Stomach smooth muscle (tissue), 2 donors: ENCODE data around the gene KCNQ2.
"Not testable (repeated sequence)": the region's sequence is repeated elsewhere in the genome, so short reads cannot be mapped to it uniquely, and the experiment has no call there.

ENCODE experiments used
- H3K27ac ChIP-seq: one replicate; pipeline ENCODE4 v1.7.0; 2013; ENCODE audit warnings: mild to moderate bottlenecking, low read length, inconsistent platforms
- H3K27me3 ChIP-seq, 2 donors: one replicate each; pipeline ENCODE4 v1.7.0; 2013; ENCODE audit warnings: low read length in 2 of 2; ENCODE audit not compliant: insufficient read depth in 2 of 2, control insufficient read depth in 1 of 2
- H3K36me3 ChIP-seq, 2 donors: one replicate each; pipeline ENCODE4 v1.7.0; 2013; ENCODE audit warnings: low read length in 2 of 2; ENCODE audit not compliant: control insufficient read depth in 2 of 2, insufficient read depth in 2 of 2
- H3K4me1 ChIP-seq: one replicate; pipeline ENCODE4 v1.7.0; 2013; ENCODE audit warnings: low read length; ENCODE audit not compliant: control insufficient read depth, insufficient read depth
- H3K4me3 ChIP-seq, 2 donors: one replicate each; pipeline ENCODE4 v1.7.0; 2013; ENCODE audit warnings: low read length in 2 of 2
- H3K9ac ChIP-seq, 2 donors: one replicate each; pipeline ENCODE4 v1.7.0; 2013; ENCODE audit warnings: low read length in 2 of 2, mild to moderate bottlenecking in 1 of 2
- H3K9me3 ChIP-seq, 2 donors: one replicate each; pipeline ENCODE4 v1.7.0; 2013; ENCODE audit warnings: low read length in 2 of 2; ENCODE audit not compliant: control insufficient read depth in 2 of 2
- donor health status: healthy.
- donor health status: Pancreatic carcinoma.

KCNQ2 gene

DNA sequence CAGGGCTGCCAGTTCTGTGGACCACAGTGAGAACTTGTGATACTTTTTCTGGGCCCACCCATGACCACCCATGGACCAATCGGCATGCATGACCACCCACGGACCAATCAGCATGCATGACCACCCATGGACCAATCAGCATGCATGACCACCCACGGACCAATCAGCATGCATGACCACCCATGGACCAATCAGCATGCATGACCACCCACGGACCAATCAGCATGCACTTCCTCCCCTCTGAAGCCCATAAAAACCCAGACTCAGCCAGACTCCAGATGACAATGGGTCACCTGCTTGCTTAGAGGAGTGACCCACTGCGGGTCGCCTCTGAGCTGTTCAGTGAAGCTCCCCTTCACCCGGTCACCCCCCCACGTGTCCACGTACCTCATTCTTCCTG lies 92.6 kb downstream of the KCNQ2 start:
- H3K9me3 ChIP-seq, H3K4me3 ChIP-seq, H3K4me1 ChIP-seq, H3K36me3 ChIP-seq, H3K27ac ChIP-seq, H3K9ac ChIP-seq: not testable (repeated sequence)
- H3K27me3 ChIP-seq = peaks cover 43 to 45% of the 10 kb centered on the region in 2 donors

DNA sequence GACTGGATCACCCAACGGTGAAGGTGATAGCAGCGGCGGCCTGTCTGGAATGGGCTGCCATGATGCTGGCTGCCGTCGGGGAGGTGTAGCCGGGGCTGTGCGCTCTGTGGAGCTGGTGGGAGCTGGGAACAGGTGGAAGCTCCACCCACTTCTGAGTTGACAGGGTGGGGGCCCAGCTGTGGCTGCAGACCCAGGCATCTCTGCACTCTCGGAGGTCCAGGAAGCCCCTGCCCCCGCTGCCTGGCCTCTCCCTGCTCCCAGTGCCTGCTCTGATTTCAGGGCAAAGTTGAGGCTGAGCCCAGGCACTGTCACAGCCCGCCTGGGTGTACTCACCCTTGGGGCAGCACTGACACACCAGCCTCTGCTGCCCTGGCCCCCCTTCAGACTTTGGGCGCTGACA lies 93.2 kb downstream of the KCNQ2 start:
- Histone ChIP-seq H3K9me3 (no peaks in the 10 kb centered on the region), H3K9ac (no peak overlapping the region), H3K36me3 (no peaks in the 10 kb centered on the region), H3K4me1 (peaks cover 2% of the 10 kb centered on the region), H3K27me3 (peaks cover 48 to 49% of the 10 kb centered on the region in 2 donors), H3K4me3 (no peak overlapping the region), H3K27ac (no peak overlapping the region)

- Histone ChIP-seq H3K27me3 (peaks cover 50 to 51% of the 10 kb centered on the region in 2 donors), H3K27ac (no peak overlapping the region), H3K9me3 (no peaks in the 10 kb centered on the region), H3K9ac (no peak overlapping the region), H3K4me1 (peaks cover 2% of the 10 kb centered on the region), H3K4me3 (no peak overlapping the region), H3K36me3 (no peaks in the 10 kb centered on the region)
These were observed 93.8 kb downstream of the KCNQ2 start for GRCh38 chr20:63378626-63379025.

DNA sequence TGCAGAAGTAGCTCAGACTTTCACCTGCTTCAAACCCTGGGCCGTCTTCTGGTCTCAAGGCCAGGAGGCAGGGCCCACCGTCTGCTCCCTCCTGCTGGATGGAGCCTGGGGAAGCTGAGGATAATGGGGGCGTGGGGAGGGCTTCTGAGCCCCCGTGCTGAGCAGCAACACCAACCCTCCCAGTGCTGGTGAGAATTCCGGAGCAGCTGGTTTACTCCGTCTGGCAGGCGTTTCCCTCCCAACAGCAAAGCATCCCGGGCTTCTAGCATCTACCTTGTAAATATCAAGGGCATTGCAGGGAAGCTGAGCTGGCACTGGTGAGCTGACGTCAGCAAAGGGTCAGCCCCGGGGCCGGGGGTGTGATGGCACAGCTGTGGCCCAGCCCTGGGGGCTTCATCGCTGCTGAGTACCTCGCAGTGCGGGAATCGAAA lies 94.5 kb downstream of the KCNQ2 start:
- Histone ChIP-seq H3K9ac (no peak overlapping the region), H3K27me3 (peaks cover 51 to 57% of the 10 kb centered on the region in 2 donors), H3K27ac (no peak overlapping the region), H3K9me3 (no peaks in the 10 kb centered on the region), H3K36me3 (no peaks in the 10 kb centered on the region), H3K4me1 (peaks cover 2% of the 10 kb centered on the region), H3K4me3 (no peak overlapping the region)

DNA sequence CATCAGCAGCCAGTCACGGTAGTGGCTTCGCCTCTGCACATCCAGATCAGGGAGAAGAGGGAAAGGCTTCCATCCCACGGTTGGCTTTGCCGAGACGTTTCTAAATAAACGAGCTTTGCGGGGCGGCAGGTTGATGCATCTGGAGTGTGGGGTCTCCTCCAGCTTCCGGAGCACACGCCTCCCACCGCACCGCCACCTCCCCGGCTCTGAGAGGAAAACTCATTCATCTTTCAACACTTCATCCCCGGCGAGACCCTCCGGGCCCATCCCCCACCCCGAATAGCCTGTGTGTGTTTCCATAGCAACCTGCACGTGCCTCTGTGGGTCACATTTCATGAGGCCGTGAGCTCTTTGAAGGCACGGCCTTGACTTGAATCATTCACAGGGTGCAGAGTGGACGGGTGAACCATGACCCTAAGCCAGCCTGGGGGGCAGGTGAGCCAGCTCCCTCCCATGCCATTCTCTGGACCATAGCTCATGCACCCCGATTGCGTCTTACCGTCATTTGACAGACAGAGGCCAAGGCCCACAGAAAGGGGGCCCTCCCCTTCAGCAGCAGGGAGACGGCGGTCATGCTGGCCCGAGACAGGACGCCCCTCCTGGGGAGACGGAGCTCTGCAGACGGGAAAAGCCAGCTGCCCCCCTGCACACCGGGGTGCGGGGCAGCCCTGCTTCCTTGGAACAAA lies 95.1 kb downstream of the KCNQ2 start:
- Histone ChIP-seq H3K4me1 (peaks cover 2% of the 10 kb centered on the region), H3K9ac (no peak overlapping the region), H3K27ac (no peak overlapping the region)

DNA sequence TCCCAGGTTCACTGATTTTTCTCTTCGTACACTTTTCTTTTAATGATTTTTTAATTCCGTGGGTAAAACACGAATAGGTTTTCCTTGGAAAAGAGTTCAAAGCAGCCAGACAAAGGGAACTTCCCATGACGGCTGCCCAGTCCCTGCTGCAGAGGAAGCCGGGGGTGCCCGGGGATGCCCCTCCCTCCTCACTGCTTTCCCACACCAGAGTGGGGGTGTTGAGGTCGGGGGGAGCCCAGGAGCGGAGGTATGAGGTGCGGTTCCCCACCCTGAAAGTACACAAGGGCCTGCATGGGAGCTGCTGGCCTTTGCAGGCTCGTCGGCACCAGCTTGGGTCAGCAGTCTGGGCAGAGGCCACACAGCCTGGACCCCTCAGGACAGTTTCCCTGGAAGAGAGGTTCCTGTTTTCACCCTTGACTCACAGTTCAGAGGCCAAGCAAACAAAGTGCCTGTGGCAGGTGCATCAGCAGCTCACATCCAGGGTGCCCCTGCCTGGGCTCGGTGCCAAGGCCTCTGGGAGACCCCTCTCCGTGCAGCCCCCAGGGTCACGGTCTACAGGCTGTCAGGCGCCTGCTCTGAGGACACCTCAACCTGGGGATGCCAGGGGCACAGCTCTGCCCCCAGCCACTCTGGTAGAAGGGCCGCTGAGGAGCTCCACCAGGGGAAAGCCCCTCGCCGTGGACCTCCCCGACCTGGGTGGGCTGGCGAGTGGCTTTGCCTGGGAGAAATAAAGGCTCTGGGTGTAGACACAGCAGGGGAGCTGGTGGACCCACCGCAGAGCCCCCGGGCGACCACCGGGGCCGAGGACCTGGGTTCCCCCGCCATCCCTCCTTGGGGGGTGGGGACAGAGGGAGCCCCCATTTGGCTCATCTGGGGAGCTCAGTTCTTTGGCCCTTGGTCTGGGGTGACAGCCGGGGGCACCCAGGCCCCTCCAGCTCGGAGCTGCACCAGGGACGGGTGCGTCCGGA lies 95.9 kb downstream of the KCNQ2 start:
- Histone ChIP-seq H3K27me3 (peaks cover 52 to 55% of the 10 kb centered on the region in 2 donors), H3K9me3 (no peaks in the 10 kb centered on the region), H3K27ac (no peak overlapping the region), H3K36me3 (no peaks in the 10 kb centered on the region), H3K4me1 (no peaks in the 10 kb centered on the region), H3K4me3 (no peak overlapping the region), H3K9ac (no peak overlapping the region)

More for the DNA sequence above, 95.1 kb downstream of the KCNQ2 start:
- Histone ChIP-seq H3K9me3 (no peaks in the 10 kb centered on the region), H3K27me3 (peaks cover 51 to 59% of the 10 kb centered on the region in 2 donors), H3K36me3 (no peaks in the 10 kb centered on the region), H3K4me3 (no peak overlapping the region)

DNA sequence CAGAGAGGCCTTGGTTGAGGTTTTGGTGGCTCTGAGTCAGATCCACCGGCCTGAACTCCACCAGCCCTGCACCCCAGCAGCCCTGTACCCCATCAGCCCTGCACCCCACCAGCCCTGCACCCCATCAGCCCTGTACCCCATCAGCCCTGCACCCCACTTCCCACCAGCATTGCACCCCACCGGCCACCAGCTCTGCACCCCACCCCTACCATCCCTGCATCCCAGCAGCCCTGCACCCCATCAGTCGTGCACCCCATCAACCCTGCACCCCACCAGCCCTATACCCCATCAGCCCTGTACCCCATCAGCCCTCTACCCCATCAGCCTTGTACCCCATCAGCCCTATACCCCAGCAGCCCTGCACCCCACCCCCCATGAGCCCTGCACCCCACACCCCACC lies 97.0 kb downstream of the KCNQ2 start:
- peaks cover 50 to 55% of the 10 kb centered on the region in 2 donors for H3K27me3 ChIP-seq

GRCh38 chr20:63374504-63374903 lies 98.0 kb downstream of the KCNQ2 start:
- Histone ChIP-seq H3K4me3 (no peak overlapping the region), H3K9me3 (no peaks in the 10 kb centered on the region), H3K27ac (no peak overlapping the region), H3K27me3 (peaks cover 46 to 52% of the 10 kb centered on the region in 2 donors), H3K9ac (no peak overlapping the region), H3K36me3 (no peaks in the 10 kb centered on the region), H3K4me1 (no peaks in the 10 kb centered on the region)

More for the DNA sequence above, 97.0 kb downstream of the KCNQ2 start:
- no peak overlapping the region for H3K27ac ChIP-seq
- no peak overlapping the region for H3K4me3 ChIP-seq
- no peaks in the 10 kb centered on the region for H3K9me3 ChIP-seq
- no peaks in the 10 kb centered on the region for H3K4me1 ChIP-seq
- H3K9ac ChIP-seq = no peak overlapping the region
- no peaks in the 10 kb centered on the region for H3K36me3 ChIP-seq

DNA sequence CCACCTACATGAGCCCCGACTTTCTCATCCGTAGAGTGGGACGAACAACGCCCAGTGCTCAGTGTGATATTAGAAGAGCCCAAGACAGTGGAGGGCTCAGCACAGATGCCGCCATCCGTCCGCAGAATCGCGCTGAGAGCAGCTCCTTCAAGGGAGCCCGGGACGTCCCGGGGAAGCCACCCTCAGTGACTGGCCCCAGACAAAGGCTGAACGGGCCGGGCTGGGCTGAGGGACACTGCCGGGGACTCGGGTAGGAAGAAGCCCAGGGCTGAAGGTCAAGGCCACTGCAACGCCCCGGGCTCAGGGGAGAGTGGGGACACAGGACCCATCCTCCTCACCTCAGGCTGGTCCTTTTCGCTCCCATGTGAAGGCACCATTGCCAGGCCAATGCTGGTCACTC lies 98.5 kb downstream of the KCNQ2 start:
- no peaks in the 10 kb centered on the region for H3K4me1 ChIP-seq
- no peaks in the 10 kb centered on the region for H3K9me3 ChIP-seq
- H3K27me3 ChIP-seq = peaks cover 43 to 49% of the 10 kb centered on the region in 2 donors
- H3K36me3 ChIP-seq = no peaks in the 10 kb centered on the region
- no peak overlapping the region for H3K9ac ChIP-seq
- H3K4me3 ChIP-seq = no peak overlapping the region
- H3K27ac ChIP-seq = no peak overlapping the region

- H3K36me3 ChIP-seq = no peaks in the 10 kb centered on the region
These were observed 99.2 kb downstream of the KCNQ2 start for GRCh38 chr20:63372971-63373885.

More at GRCh38 chr20:63372971-63373885, 99.2 kb downstream of the KCNQ2 start:
- no peaks in the 10 kb centered on the region for H3K9me3 ChIP-seq
- peaks cover 44 to 45% of the 10 kb centered on the region in 2 donors for H3K27me3 ChIP-seq
- H3K27ac ChIP-seq = no peak overlapping the region
- no peak overlapping the region for H3K9ac ChIP-seq
- H3K4me1 ChIP-seq = no peaks in the 10 kb centered on the region
- H3K4me3 ChIP-seq = no peak overlapping the region
